Thyroid gland (tissue), 4 donors: Measurements from ENCODE around the gene WNT4. TPM values are rescaled to one million over a fixed set of nuclear protein-coding genes. Genes with fewer than 3 reads are reported as not detected.

ENCODE experiments used
- DNase-seq, 2 donors: peaks; one replicate each; pipeline ENCODE4 v3.0.0-alpha.2; 2019
- H3K27ac ChIP-seq, 3 donors: fragments of 200-600 bp; sonication (generic); 1 replicate in 2 of 3; 2 replicates in 1 of 3; pipeline ENCODE4 v1.5.1; 2016 to 2019; ENCODE audit warnings: mild to moderate bottlenecking in 1 of 3, moderate library complexity in 1 of 3
- H3K27me3 ChIP-seq: fragments of 200-600 bp; sonication (generic); one replicate; pipeline ENCODE4 v1.5.1; 2019
- H3K36me3 ChIP-seq, 2 donors: fragments of 200-600 bp; sonication (generic); one replicate each; pipeline ENCODE4 v1.5.1; 2016 to 2019
- H3K4me1 ChIP-seq, 2 donors: fragments of 200-600 bp; sonication (generic); one replicate each; pipeline ENCODE4 v1.5.1; 2017 to 2019
- H3K4me3 ChIP-seq, 3 donors: fragments of 200-600 bp; sonication (generic); replicated peaks in 1 of 3; 1 replicate in 2 of 3; 2 replicates in 1 of 3; pipeline ENCODE4 v1.5.1; 2016; ENCODE audit warnings: mild to moderate bottlenecking in 1 of 3
- H3K9me3 ChIP-seq: fragments of 200-600 bp; sonication (generic); one replicate; pipeline ENCODE4 v1.5.1; 2017
- POLR2A ChIP-seq, 2 donors: fragments of 450-650 bp; IDR thresholded peaks; one replicate each; pipeline ENCODE4 v1.6.1; 2017; ENCODE audit warnings: antibody characterized with exemption in 2 of 2, mild to moderate bottlenecking in 2 of 2, moderate library complexity in 1 of 2
- WGBS, 2 donors: methylation state at CpG; one replicate each; pipeline ENCODE4 v1.1.5; 2017; 5-methylcytosine and 5-hydroxymethylcytosine counted together
- intact Hi-C: fragments of 100-400 bp; cut with DNase I; formaldehyde crosslinking; loops from one replicate; pipeline ENCODE4 v1.15.1; 2023
- total RNA-seq, 4 donors: library from RNA; depleted of rRNA; stranded (reverse); fragments of >200 nt; gene quantifications; one replicate each; pipeline ENCODE4 v1.2.3, GENCODE V29; 2016
- TF ChIP-seq, protein P1 (sequence below), 6 experiments: fragments of 200-600 bp in 3 of 6; fragments of 450-650 bp in 3 of 6; sonication (generic) in 3 of 6; IDR thresholded peaks; one replicate each; pipeline ENCODE4 v1.5.1; 2016 to 2019; ENCODE audit warnings: antibody characterized with exemption in 6 of 6, mild to moderate bottlenecking in 2 of 6, inconsistent platforms in 1 of 6, moderate library complexity in 1 of 6

WNT4 gene
- total RNA-seq, 4 donors from 2014 or later = 0.29 to 3.0 (median 0.43) TPM

DNA sequence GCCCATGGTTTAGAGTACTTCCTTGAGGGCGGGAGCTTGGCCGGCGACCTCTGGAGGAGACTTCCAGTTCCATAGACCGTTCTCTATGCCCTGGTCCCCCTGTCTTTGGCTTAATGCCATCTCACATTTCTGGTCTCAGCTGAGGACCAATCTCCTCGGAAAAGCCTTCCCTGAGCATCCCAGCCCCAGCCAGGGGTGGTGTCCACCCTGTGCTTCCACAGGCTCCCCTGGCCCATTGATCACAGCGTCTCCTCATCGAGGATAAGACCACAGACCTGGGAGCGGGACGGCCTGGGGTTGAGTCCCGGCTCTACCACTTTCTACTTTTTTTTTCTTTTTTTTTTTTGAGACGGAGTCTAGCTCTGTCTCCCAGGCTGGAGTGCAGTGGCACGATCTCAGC, 14.5 kb downstream of the WNT4 start:
- Histone ChIP-seq H3K36me3 (no peaks in the 10 kb centered on the region), H3K4me3 (no peak overlapping the region), H3K4me1 (peaks cover 15 to 24% of the 10 kb centered on the region in 2 donors), H3K9me3 (no peaks in the 10 kb centered on the region), H3K27me3 (no peaks in the 10 kb centered on the region), H3K27ac (no peak overlapping the region)
- TF ChIP-seq, protein P1, sequence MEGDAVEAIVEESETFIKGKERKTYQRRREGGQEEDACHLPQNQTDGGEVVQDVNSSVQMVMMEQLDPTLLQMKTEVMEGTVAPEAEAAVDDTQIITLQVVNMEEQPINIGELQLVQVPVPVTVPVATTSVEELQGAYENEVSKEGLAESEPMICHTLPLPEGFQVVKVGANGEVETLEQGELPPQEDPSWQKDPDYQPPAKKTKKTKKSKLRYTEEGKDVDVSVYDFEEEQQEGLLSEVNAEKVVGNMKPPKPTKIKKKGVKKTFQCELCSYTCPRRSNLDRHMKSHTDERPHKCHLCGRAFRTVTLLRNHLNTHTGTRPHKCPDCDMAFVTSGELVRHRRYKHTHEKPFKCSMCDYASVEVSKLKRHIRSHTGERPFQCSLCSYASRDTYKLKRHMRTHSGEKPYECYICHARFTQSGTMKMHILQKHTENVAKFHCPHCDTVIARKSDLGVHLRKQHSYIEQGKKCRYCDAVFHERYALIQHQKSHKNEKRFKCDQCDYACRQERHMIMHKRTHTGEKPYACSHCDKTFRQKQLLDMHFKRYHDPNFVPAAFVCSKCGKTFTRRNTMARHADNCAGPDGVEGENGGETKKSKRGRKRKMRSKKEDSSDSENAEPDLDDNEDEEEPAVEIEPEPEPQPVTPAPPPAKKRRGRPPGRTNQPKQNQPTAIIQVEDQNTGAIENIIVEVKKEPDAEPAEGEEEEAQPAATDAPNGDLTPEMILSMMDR (IDR thresholded peaks at IDR 0.05) = no peak
- TF ChIP-seq POLR2A (IDR thresholded peaks at IDR 0.05) = no peak
- 76 to 78% methylated on average over 9 to 11 of the region's 12 CpGs for WGBS, 2 donors
- intact Hi-C loops = no loop called here
- no peak for DNase-seq

DNA sequence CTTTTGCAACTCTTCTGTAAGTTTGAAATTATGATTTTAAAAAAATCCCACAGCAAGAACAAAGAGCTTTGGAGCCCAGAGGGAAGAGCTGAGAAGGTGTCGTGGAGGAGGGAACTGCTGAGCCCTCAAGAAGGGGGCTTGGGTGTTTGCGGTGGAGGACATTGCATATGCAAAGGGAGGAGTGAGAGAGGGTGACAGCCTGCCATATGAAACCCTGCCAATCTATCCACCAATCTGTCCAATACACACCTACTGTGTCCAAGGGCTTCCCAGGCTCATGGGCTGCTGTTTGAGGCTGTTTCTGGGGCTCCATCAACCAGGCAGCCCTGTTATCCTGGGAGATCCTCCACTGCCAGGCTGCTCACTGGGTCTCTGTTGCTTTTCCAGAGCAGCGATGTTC, 15.2 kb downstream of the WNT4 start:
- H3K4me1 ChIP-seq = peaks cover 8 to 18% of the 10 kb centered on the region in 2 donors
- no peak overlapping the region for H3K4me3 ChIP-seq
- no peaks in the 10 kb centered on the region for H3K36me3 ChIP-seq
- no peak overlapping the region for H3K27ac ChIP-seq
- DNase-seq = no peak
- no peaks in the 10 kb centered on the region for H3K27me3 ChIP-seq
- TF ChIP-seq, protein P1 (IDR thresholded peaks at IDR 0.05) = no peak
- TF ChIP-seq POLR2A (IDR thresholded peaks at IDR 0.05) = no peak
- H3K9me3 ChIP-seq = no peaks in the 10 kb centered on the region
- intact Hi-C loops = no loop called here
- WGBS, 2 donors = 85 to 91% methylated on average over 3 of the region's 3 CpGs

GRCh38 chr1:22127248-22127647, 15.6 kb downstream of the WNT4 start:
- Histone ChIP-seq H3K4me1 (peaks cover 4 to 13% of the 10 kb centered on the region in 2 donors), H3K9me3 (no peaks in the 10 kb centered on the region), H3K27ac (no peak overlapping the region), H3K4me3 (no peak overlapping the region), H3K36me3 (no peaks in the 10 kb centered on the region), H3K27me3 (no peaks in the 10 kb centered on the region)
- intact Hi-C loops = no loop called here
- no peak for TF ChIP-seq POLR2A (IDR thresholded peaks at IDR 0.05)
- TF ChIP-seq, protein P1 (IDR thresholded peaks at IDR 0.05) = no peak
- WGBS, 2 donors = 40 to 44% methylated on average over 5 to 6 of the region's 6 CpGs
- peak; percentile 58 to 60 for DNase-seq

GRCh38 chr1:22126531-22126930, 16.4 kb downstream of the WNT4 start:
- no peak for TF ChIP-seq POLR2A (IDR thresholded peaks at IDR 0.05)
- TF ChIP-seq, protein P1 (IDR thresholded peaks at IDR 0.05) = no peak
- 86 to 93% methylated on average over 5 to 12 of the region's 12 CpGs for WGBS, 2 donors
- no peaks in the 10 kb centered on the region for H3K9me3 ChIP-seq

DNA sequence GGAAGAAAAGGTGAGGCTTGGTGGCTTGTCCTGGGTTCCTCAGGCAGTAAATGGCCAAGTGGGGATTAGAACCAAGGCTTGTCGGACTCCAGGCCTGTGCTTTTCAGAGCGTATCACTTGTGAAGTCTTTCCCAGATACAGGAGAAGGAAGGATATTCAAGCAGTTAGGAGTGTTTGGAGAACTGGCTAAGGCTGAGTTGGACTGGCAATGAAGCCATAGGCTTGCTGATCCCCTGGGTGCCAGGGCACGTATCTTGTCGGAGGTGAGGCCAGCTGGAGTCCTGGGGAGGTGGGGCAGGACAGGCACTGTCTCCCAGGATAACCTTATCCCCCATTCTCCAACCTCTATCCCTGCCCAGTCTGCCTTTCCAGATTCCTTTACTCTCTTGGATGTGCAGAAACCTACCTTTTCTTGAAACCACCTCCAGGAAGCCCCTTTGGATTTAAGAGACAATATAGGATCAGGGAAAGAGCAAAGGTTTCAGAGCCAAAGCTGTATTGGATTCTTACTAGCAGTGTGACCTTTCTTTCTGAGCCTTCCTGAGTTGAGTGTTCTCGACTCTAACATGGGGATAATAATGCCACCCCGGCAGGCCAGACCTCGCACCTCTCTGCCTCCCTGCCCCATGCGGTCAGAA, 18.2 kb downstream of the WNT4 start:
- no peak for DNase-seq
- 94 to 95% methylated on average over 8 of the region's 8 CpGs for WGBS, 2 donors
- no peak overlapping the region for H3K4me3 ChIP-seq
- H3K4me1 ChIP-seq = peaks cover 0 to 7% of the 10 kb centered on the region in 2 donors
- H3K9me3 ChIP-seq = no peaks in the 10 kb centered on the region
- H3K27ac ChIP-seq = no peak overlapping the region
- no peaks in the 10 kb centered on the region for H3K36me3 ChIP-seq
- no peaks in the 10 kb centered on the region for H3K27me3 ChIP-seq
- TF ChIP-seq, protein P1 (IDR thresholded peaks at IDR 0.05) = no peak
- no peak for TF ChIP-seq POLR2A (IDR thresholded peaks at IDR 0.05)
- intact Hi-C loops = no loop called here

More at GRCh38 chr1:22126531-22126930, 16.4 kb downstream of the WNT4 start:
- intact Hi-C loops = no loop called here
- H3K4me1 ChIP-seq = peaks cover 0 to 7% of the 10 kb centered on the region in 2 donors
- no peak overlapping the region for H3K4me3 ChIP-seq
- no peaks in the 10 kb centered on the region for H3K27me3 ChIP-seq
- H3K36me3 ChIP-seq = no peaks in the 10 kb centered on the region
- no peak for DNase-seq
- H3K27ac ChIP-seq = no peak overlapping the region
